IgD-negative memory B cell (primary cell): Measurements from ENCODE around the gene USP2. TPM values are rescaled to one million over a fixed set of nuclear protein-coding genes. Genes with fewer than 3 reads are reported as not detected.

Experiments
- H3K27ac Mint-ChIP-seq, 3 donors: one replicate each; pipeline ENCODE4 v1.8.0; 2020 to 2022; ENCODE audit warnings: mild to moderate bottlenecking in 3 of 3, mixed read lengths in 3 of 3, moderate library complexity in 1 of 3
- H3K27me3 Mint-ChIP-seq: one replicate; pipeline ENCODE4 v1.8.0; 2021; ENCODE audit warnings: mixed read lengths
- H3K36me3 Mint-ChIP-seq: one replicate; pipeline ENCODE4 v1.8.0; 2020; ENCODE audit warnings: mild to moderate bottlenecking, mixed read lengths
- H3K4me1 Mint-ChIP-seq, 3 donors: one replicate each; pipeline ENCODE4 v1.8.0; 2020 to 2022; ENCODE audit warnings: mixed read lengths in 3 of 3, mild to moderate bottlenecking in 1 of 3
- H3K4me3 Mint-ChIP-seq, 4 donors: one replicate each; pipeline ENCODE4 v1.8.0; 2020 to 2022; ENCODE audit warnings: mild to moderate bottlenecking in 4 of 4, mixed read lengths in 4 of 4, moderate library complexity in 3 of 4
- H3K9me3 Mint-ChIP-seq, 3 donors: one replicate each; pipeline ENCODE4 v1.8.0; 2020 to 2021; ENCODE audit warnings: mixed read lengths in 3 of 3, mild to moderate bottlenecking in 1 of 3
- polyA plus RNA-seq: library from polyadenylated mRNA; unstranded; fragments of 300-500 nt; fragmentation: Illumina TruSeq; gene quantifications from one replicate; pipeline ENCODE4 v1.2.3, GENCODE V29; 2021

The USP2 gene
- polyA plus RNA-seq, 1 donor from 2014 or later, result not detected

DNA sequence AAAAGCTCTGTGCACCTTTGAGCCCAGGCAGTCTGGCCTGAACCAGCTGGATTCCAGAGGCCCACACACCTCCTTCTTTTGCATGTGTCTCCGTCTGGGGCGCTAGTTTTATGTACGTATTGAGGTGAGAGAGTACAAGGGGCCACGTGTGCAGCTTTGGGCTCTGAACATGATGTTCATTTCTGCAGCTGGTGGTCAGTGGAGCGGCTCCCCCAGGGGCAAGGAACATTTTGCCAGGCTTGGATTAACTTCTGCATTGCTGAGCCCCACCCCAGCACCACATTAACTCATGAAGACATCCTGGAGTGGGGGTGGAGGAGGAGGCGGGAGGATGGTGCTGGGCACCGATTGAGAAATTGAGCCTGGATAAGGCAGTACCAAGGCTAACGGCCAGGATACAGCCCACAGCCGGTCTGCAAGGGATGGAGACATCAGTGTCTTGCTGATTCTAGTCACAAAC, 13.8 kb downstream of the USP2 start:
- H3K27me3 Mint-ChIP-seq, result peaks cover 55% of the 10 kb centered on the region

GRCh38 chr11:119366690-119367620, 14.5 kb downstream of the USP2 start:
- no peaks in the 10 kb centered on the region for H3K36me3 Mint-ChIP-seq
- no peak overlapping the region for H3K27ac Mint-ChIP-seq
- peaks cover 0 to 4% (median 0%) of the 10 kb centered on the region in 3 donors for H3K9me3 Mint-ChIP-seq
- H3K4me1 Mint-ChIP-seq, result peaks cover 5 to 17% (median 8%) of the 10 kb centered on the region in 3 donors
- H3K27me3 Mint-ChIP-seq, result peaks cover 60% of the 10 kb centered on the region
- no peak overlapping the region for H3K4me3 Mint-ChIP-seq

More for the DNA sequence above, 13.8 kb downstream of the USP2 start:
- H3K9me3 Mint-ChIP-seq, result peaks cover 0 to 4% (median 0%) of the 10 kb centered on the region in 3 donors
- H3K36me3 Mint-ChIP-seq, result no peaks in the 10 kb centered on the region
- H3K27ac Mint-ChIP-seq, result peak overlapping the region in 1 of 3 donors; percentile 64
- H3K4me1 Mint-ChIP-seq, result peaks cover 5 to 10% (median 9%) of the 10 kb centered on the region in 3 donors
- no peak overlapping the region for H3K4me3 Mint-ChIP-seq

- Mint-ChIP-seq H3K36me3 (no peaks in the 10 kb centered on the region), H3K4me3 (peak overlapping the region in 2 of 4 donors; percentile 88), H3K27ac (peak overlapping the region in 1 of 3 donors; percentile 40), H3K27me3 (peaks cover 55% of the 10 kb centered on the region), H3K9me3 (peaks cover 0 to 4% (median 0%) of the 10 kb centered on the region in 3 donors), H3K4me1 (peaks cover 3 to 18% (median 5%) of the 10 kb centered on the region in 3 donors)
These were observed 16.4 kb downstream of the USP2 start for GRCh38 chr11:119365071-119365591.

DNA sequence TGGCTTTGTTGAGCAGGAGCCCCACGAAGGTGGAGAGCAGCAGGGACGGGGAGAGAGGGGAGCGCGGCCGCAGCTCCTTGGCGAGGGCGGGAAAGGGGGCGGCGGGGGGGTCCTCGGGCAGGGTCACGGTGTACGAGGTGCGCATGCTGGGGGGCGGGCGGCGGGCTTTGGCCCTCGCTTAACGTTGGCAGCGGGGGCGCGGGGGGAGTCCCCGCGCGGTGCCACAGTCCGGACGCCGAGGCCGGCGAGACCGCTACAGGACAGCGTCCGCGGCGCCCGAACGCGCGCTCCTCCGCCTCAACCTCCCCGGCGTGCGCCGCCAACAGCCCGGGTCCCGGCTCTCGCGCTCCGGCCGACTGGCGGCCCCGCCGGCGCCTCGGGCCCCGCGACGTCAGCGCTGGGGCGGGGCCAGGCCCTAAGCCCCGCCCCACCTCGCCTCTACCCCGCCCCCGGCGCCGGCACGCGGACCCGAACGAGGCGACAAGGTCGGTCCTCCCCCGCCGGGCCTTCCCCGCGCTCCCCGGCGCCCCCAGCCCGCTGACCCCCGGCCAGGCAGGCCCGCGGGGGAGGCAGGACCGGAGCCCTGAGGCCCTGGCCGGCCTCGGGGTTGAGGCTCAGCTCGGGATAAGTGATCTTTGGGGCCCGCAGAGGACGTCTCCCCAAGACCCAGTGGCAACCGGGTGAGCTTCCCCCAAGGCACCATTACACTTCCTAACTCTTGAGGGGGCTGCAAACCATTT, 17.5 kb downstream of the USP2 start:
- Mint-ChIP-seq H3K9me3 (peaks cover 0 to 4% (median 0%) of the 10 kb centered on the region in 3 donors), H3K4me3 (peak overlapping the region in 3 of 4 donors; percentile 15 to 88 (median 88)), H3K4me1 (peaks cover 4 to 18% (median 5%) of the 10 kb centered on the region in 3 donors), H3K27ac (no peak overlapping the region), H3K36me3 (no peaks in the 10 kb centered on the region), H3K27me3 (peaks cover 44% of the 10 kb centered on the region)

- Mint-ChIP-seq H3K4me3 (peak overlapping the region in 3 of 4 donors; percentile 3 to 88 (median 65)), H3K36me3 (no peaks in the 10 kb centered on the region), H3K27ac (no peak overlapping the region), H3K27me3 (peaks cover 47% of the 10 kb centered on the region), H3K9me3 (peaks cover 0 to 4% (median 0%) of the 10 kb centered on the region in 3 donors), H3K4me1 (peaks cover 4 to 18% (median 5%) of the 10 kb centered on the region in 3 donors)
These were observed 18.2 kb downstream of the USP2 start for GRCh38 chr11:119363081-119363850.

GRCh38 chr11:119362741-119363080, 18.8 kb downstream of the USP2 start:
- no peaks in the 10 kb centered on the region for H3K36me3 Mint-ChIP-seq
- H3K4me3 Mint-ChIP-seq, result peak overlapping the region in 3 of 4 donors; percentile 4 to 65 (median 30)
- H3K9me3 Mint-ChIP-seq, result peaks cover 0 to 4% (median 0%) of the 10 kb centered on the region in 3 donors
- peaks cover 4 to 18% (median 5%) of the 10 kb centered on the region in 3 donors for H3K4me1 Mint-ChIP-seq
- H3K27ac Mint-ChIP-seq, result no peak overlapping the region
- H3K27me3 Mint-ChIP-seq, result peaks cover 46% of the 10 kb centered on the region

GRCh38 chr11:119361941-119362725, 19.4 kb downstream of the USP2 start:
- Mint-ChIP-seq H3K4me1 (peaks cover 6 to 18% (median 8%) of the 10 kb centered on the region in 3 donors), H3K27me3 (peaks cover 43% of the 10 kb centered on the region), H3K9me3 (peaks cover 0 to 4% (median 0%) of the 10 kb centered on the region in 3 donors), H3K27ac (no peak overlapping the region), H3K4me3 (peak overlapping the region in 2 of 4 donors; percentile 4 to 21), H3K36me3 (no peaks in the 10 kb centered on the region)

DNA sequence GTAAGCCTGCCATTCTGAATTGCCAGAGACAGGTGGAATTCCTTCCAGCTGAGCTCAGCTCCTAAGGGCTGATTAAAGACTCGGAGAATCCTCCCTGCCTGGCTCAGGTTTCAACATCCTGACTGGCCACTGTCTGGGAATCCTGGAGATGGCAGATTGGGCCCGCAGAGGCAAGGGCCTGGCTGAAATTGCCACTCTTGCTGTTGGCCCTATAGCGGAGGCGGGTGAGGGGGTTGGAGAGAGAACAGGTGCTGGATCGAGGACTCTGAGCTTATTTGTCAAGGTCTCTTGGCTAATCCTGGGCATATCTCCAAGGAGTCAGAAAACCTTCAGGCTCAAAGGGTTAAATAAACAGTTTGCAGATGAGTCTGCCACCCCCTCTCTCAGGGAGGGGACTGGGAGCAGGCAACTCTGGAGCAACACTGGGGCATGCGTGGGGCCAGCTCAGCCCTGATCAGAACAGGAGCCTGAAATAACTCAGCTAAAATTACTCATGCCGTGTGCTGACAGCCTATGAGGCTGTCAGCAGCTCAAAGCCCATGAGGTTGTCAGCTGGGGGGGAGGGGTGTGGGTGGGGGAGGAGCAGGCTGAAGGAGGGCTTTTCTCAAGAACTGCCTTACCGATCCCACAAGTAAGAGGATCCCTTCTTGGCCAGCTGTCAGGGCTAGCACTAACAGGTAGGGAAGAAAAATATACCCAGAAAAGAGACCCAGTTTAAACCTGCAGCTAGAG, 20.3 kb downstream of the USP2 start:
- H3K4me1 Mint-ChIP-seq, result peaks cover 7 to 16% (median 10%) of the 10 kb centered on the region in 3 donors
- no peak overlapping the region for H3K4me3 Mint-ChIP-seq
- peaks cover 0 to 3% (median 0%) of the 10 kb centered on the region in 3 donors for H3K9me3 Mint-ChIP-seq
- H3K27me3 Mint-ChIP-seq, result peaks cover 37% of the 10 kb centered on the region
- H3K36me3 Mint-ChIP-seq, result no peaks in the 10 kb centered on the region
- H3K27ac Mint-ChIP-seq, result no peak overlapping the region

DNA sequence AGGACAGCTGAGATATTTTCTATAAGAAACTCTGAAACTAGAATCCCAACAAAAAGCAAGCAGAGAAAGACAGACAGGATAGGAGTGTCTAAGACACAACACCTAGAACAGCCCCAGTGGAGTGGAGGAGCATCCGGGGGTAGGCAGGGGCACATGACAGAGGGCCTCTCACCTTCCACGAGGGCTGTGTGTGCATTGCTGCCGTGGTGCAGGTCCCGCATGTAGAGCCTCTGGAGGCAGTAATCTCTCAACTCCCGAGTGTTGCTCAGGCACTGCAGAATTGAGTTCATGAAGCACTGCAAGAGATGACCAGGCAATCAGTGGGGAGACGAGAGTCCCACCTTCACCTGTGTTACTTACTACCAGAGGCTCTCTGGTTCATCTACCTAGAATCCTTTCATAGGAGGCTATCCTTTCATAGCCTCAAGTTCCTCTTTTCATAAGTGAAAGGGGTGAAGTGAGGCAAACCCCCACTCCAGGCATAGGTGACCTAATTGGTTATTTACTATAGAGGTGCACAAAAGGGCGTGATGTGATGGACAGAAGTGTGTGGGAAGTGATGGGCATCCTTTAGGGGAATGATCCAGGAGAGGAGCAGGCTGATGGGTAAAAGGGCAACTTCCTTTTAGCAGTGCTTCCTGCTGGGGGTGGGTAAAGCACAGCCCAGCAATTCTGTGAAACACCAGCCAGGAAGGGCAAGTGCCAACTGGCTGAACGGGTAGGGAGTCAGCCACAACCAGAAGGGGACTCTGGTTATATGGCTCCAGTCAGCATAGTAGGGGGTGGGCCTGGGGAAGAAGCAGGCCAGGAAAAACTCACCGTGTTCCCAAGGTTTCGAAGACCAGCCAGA, 21.9 kb downstream of the USP2 start:
- no peak overlapping the region for H3K27ac Mint-ChIP-seq
- H3K27me3 Mint-ChIP-seq, result peaks cover 32% of the 10 kb centered on the region
- H3K4me1 Mint-ChIP-seq, result peaks cover 7 to 12% (median 10%) of the 10 kb centered on the region in 3 donors
- no peaks in the 10 kb centered on the region for H3K36me3 Mint-ChIP-seq
- H3K4me3 Mint-ChIP-seq, result no peak overlapping the region
- peaks cover 0 to 3% (median 0%) of the 10 kb centered on the region in 3 donors for H3K9me3 Mint-ChIP-seq

DNA sequence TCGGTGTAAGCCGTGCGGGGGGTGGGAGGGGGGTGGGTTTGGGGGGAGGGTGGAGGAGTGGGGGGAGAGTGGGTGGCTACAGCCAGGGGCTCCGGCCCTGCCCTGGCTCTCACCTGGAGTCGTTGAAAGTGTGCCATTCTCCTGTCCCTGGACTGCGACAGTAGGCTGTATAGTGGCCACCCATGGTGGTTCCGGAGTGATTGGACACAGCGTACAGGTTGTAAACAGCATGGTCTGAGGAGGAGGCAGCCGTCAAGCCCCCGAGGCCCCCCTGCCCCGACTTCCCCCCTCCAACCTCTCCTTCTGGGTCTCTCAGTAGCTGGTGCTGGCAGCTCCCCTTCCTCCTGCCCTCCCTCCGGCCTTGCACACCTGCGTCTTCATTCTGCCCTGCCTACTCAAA, 24.4 kb downstream of the USP2 start:
- Mint-ChIP-seq H3K4me1 (peaks cover 2 to 5% (median 4%) of the 10 kb centered on the region in 3 donors), H3K4me3 (peak overlapping the region; percentile 50 to 79 (median 56)), H3K27ac (peak overlapping the region in 1 of 3 donors; percentile 31), H3K27me3 (peaks cover 31% of the 10 kb centered on the region), H3K9me3 (no peaks in the 10 kb centered on the region), H3K36me3 (no peaks in the 10 kb centered on the region)

DNA sequence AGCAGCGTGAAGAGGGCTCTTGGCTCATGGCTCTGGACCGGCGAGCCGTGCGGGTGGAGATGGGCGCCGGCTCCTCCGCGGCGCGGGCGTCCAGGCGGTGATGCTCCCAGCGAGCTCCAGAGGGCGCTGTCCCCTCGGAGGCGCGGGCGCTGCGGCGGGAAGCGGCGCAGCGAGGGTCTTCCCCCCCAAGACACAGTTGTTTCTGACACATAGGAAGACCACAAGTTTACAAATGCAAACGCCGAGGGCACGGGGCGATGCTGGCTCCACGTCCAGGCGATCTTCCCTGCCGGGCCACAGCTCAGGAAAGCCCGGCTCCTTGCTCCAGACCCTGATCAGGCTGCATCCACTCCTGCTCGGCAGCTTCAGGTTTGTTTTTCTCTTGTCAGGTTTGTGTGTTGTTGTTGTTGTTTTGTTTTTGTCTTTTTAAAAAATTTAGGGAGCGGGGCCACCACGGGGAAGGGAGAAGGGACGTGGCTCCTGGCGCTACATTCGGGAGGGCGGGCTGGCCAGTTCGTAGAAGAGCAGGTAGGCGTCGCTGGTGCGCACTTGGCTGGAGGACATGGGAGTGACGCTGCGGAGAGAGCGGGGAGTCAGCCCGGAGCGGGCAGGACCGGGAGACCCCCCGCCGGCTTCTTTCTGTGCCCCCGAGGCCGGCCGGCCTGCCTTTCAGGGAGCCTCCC, 25.0 kb downstream of the USP2 start:
- H3K4me1 Mint-ChIP-seq, result peaks cover 0 to 5% (median 4%) of the 10 kb centered on the region in 3 donors
- H3K36me3 Mint-ChIP-seq, result no peaks in the 10 kb centered on the region
- no peaks in the 10 kb centered on the region for H3K9me3 Mint-ChIP-seq
- H3K27ac Mint-ChIP-seq, result no peak overlapping the region
- H3K27me3 Mint-ChIP-seq, result peaks cover 29% of the 10 kb centered on the region
- H3K4me3 Mint-ChIP-seq, result peak overlapping the region; percentile 79 to 98 (median 87)
